Astrocyte (in vitro differentiated cells and primary cell): ENCODE measurements around the gene ECI1. TPM values are rescaled to one million over a fixed set of nuclear protein-coding genes. Genes with fewer than 3 reads are reported as not detected.

Experiments used
- DNase-seq: peaks from one replicate; pipeline ENCODE4 v3.0.0-alpha.2; 2010; ENCODE audit warnings: low read depth
- FAIRE-seq: peaks from 2 replicates; lab custom pipeline; 2011; peaks lifted over from hg19 to GRCh38; lab: Jason Lieb, UNC
- H2AFZ ChIP-seq: 2 replicates; pipeline ENCODE4 v1.6.0; 2012; ENCODE audit warnings: low read depth, low read length, inconsistent platforms
- H3K27ac ChIP-seq: 2 replicates; pipeline ENCODE4 v1.5.1; 2011; ENCODE audit warnings: low read depth, low read length, inconsistent platforms
- H3K27me3 ChIP-seq: 2 replicates; pipeline ENCODE4 v1.6.0; 2011; ENCODE audit warnings: low read length, inconsistent platforms; ENCODE audit not compliant: insufficient read depth
- H3K36me3 ChIP-seq: 2 replicates; pipeline ENCODE4 v1.5.1; 2011; ENCODE audit warnings: low read length, inconsistent platforms; ENCODE audit not compliant: insufficient read depth
- H3K4me1 ChIP-seq: 2 replicates; pipeline ENCODE4 v1.5.1; 2011; ENCODE audit warnings: low read length, inconsistent platforms; ENCODE audit not compliant: insufficient read depth
- H3K4me2 ChIP-seq: 2 replicates; pipeline ENCODE4 v1.6.0; 2012; ENCODE audit warnings: low read length, inconsistent platforms
- H3K4me3 ChIP-seq: 2 replicates; pipeline ENCODE4 v1.5.1; 2011; ENCODE audit warnings: low read depth, mild to moderate bottlenecking, low read length, inconsistent platforms; ENCODE audit not compliant: insufficient read depth
- H3K79me2 ChIP-seq: 2 replicates; pipeline ENCODE4 v1.6.0; 2012; ENCODE audit warnings: mild to moderate bottlenecking, low read length, inconsistent platforms; ENCODE audit not compliant: insufficient read depth
- H3K9ac ChIP-seq: 2 replicates; pipeline ENCODE4 v1.6.0; 2012; ENCODE audit warnings: mild to moderate bottlenecking, low read length, inconsistent platforms
- H3K9me3 ChIP-seq: 2 replicates; pipeline ENCODE4 v1.5.1; 2012; ENCODE audit warnings: low read depth, mild to moderate bottlenecking, low read length, inconsistent platforms; ENCODE audit not compliant: insufficient read depth
- H4K20me1 ChIP-seq: 2 replicates; pipeline ENCODE4 v1.6.0; 2012; ENCODE audit warnings: low read length, inconsistent platforms; ENCODE audit not compliant: insufficient read depth
- H3K27ac Mint-ChIP-seq: one replicate; pipeline ENCODE4 v1.8.0; 2021; ENCODE audit warnings: mild to moderate bottlenecking, mixed read lengths; ENCODE audit not compliant: unreplicated experiment
- H3K27me3 Mint-ChIP-seq: one replicate; pipeline ENCODE4 v1.8.0; 2021; ENCODE audit warnings: low read depth, mixed read lengths; ENCODE audit not compliant: unreplicated experiment
- H3K36me3 Mint-ChIP-seq: one replicate; pipeline ENCODE4 v1.8.0; 2021; ENCODE audit warnings: low read depth, mixed read lengths; ENCODE audit not compliant: unreplicated experiment
- H3K4me1 Mint-ChIP-seq: one replicate; pipeline ENCODE4 v1.8.0; 2021; ENCODE audit warnings: low read depth, mixed read lengths; ENCODE audit not compliant: unreplicated experiment
- H3K4me3 Mint-ChIP-seq: one replicate; pipeline ENCODE4 v1.8.0; 2021; ENCODE audit warnings: mild to moderate bottlenecking, moderate library complexity, mixed read lengths; ENCODE audit not compliant: unreplicated experiment
- H3K9me3 Mint-ChIP-seq: one replicate; pipeline ENCODE4 v1.8.0; 2021; ENCODE audit warnings: mild to moderate bottlenecking, mixed read lengths; ENCODE audit not compliant: unreplicated experiment
- CTCF ChIP-seq: IDR thresholded peaks from 2 replicates; pipeline ENCODE4 v1.5.1; 2011; ENCODE audit warnings: low read depth, mild to moderate bottlenecking, inconsistent platforms, low read length, moderate library complexity; ENCODE audit not compliant: insufficient read depth
- EZH2 ChIP-seq: IDR thresholded peaks from 2 replicates; pipeline ENCODE4 v1.6.1; 2012; ENCODE audit warnings: mild to moderate bottlenecking, low read length, inconsistent platforms; ENCODE audit not compliant: insufficient read depth
- total RNA-seq: library from RNA; stranded (reverse); gene quantifications from 2 replicates; pipeline ENCODE4 v1.2.1, GENCODE V29; 2021

Gene ECI1
- total RNA-seq, 1 donor from 2014 or later: 53.4 TPM

- Histone ChIP-seq H4K20me1 (peaks cover 11% of the 10 kb centered on the region), H3K4me2 (no peak overlapping the region), H3K9ac (no peak overlapping the region), H3K4me1 (no peaks in the 10 kb centered on the region), H3K36me3 (no peaks in the 10 kb centered on the region), H3K9me3 (no peaks in the 10 kb centered on the region), H3K27ac (no peak overlapping the region), H3K27me3 (peaks cover 26% of the 10 kb centered on the region), H3K4me3 (no peak overlapping the region), H2AFZ (no peak overlapping the region), H3K79me2 (no peaks in the 10 kb centered on the region)
- no peak for DNase-seq
- TF ChIP-seq CTCF: no peak
- peaks cover 37% of the 10 kb centered on the region for H3K27me3 Mint-ChIP-seq
- peaks cover 3% of the 10 kb centered on the region for H3K36me3 Mint-ChIP-seq
- no peaks in the 10 kb centered on the region for H3K9me3 Mint-ChIP-seq
- no peak for FAIRE-seq
- H3K27ac Mint-ChIP-seq: no peak overlapping the region
- no peak overlapping the region for H3K4me3 Mint-ChIP-seq
- H3K4me1 Mint-ChIP-seq: no peaks in the 10 kb centered on the region
Measured at GRCh38 chr16:2194166-2194834, 57.1 kb downstream of the ECI1 start.

- Mint-ChIP-seq H3K9me3 (no peaks in the 10 kb centered on the region), H3K4me3 (no peak overlapping the region), H3K36me3 (peaks cover 3% of the 10 kb centered on the region), H3K27ac (no peak overlapping the region), H3K27me3 (peaks cover 21% of the 10 kb centered on the region), H3K4me1 (no peaks in the 10 kb centered on the region)
- H3K9ac ChIP-seq: no peak overlapping the region
- FAIRE-seq (no peak), DNase-seq (no peak)
- no peaks in the 10 kb centered on the region for H3K36me3 ChIP-seq
- H3K27me3 ChIP-seq: peaks cover 6% of the 10 kb centered on the region
- no peak overlapping the region for H2AFZ ChIP-seq
- no peaks in the 10 kb centered on the region for H3K9me3 ChIP-seq
- TF ChIP-seq CTCF (no peak), EZH2 (no peak)
- no peaks in the 10 kb centered on the region for H3K79me2 ChIP-seq
- H3K4me2 ChIP-seq: no peak overlapping the region
- no peak overlapping the region for H3K27ac ChIP-seq
- no peaks in the 10 kb centered on the region for H3K4me1 ChIP-seq
- H4K20me1 ChIP-seq: peaks cover 11% of the 10 kb centered on the region
- H3K4me3 ChIP-seq: no peak overlapping the region
Measured at GRCh38 chr16:2191446-2191706, 60.0 kb downstream of the ECI1 start.

- Mint-ChIP-seq H3K9me3 (no peaks in the 10 kb centered on the region), H3K4me3 (no peak overlapping the region), H3K4me1 (no peaks in the 10 kb centered on the region), H3K36me3 (peaks cover 3% of the 10 kb centered on the region), H3K27ac (no peak overlapping the region), H3K27me3 (peaks cover 22% of the 10 kb centered on the region)
- H2AFZ ChIP-seq: no peak overlapping the region
- no peak overlapping the region for H3K27ac ChIP-seq
- no peaks in the 10 kb centered on the region for H3K36me3 ChIP-seq
- no peak for TF ChIP-seq CTCF
- TF ChIP-seq EZH2: no peak
- no peak overlapping the region for H3K4me3 ChIP-seq
- no peaks in the 10 kb centered on the region for H3K79me2 ChIP-seq
- no peak overlapping the region for H3K4me2 ChIP-seq
- H3K27me3 ChIP-seq: peaks cover 6% of the 10 kb centered on the region
- H3K9ac ChIP-seq: no peak overlapping the region
- DNase-seq (no peak), FAIRE-seq (no peak)
- H4K20me1 ChIP-seq: peaks cover 11% of the 10 kb centered on the region
- H3K9me3 ChIP-seq: no peaks in the 10 kb centered on the region
- H3K4me1 ChIP-seq: no peaks in the 10 kb centered on the region
Measured at GRCh38 chr16:2190659-2191445, 60.5 kb downstream of the ECI1 start.
